Right cardiac atrium (tissue), 5 donors: ENCODE results near the gene RASA2. TPM values are rescaled to one million over a fixed set of nuclear protein-coding genes. Genes with fewer than 3 reads are reported as not detected.

Experiments
- ATAC-seq, 2 donors: fragments of 200-7000 bp; cut with Tn5 transposase; one replicate each; pipeline versions ENCODE4 v1.8.0 to v1.9.1; 2020; ENCODE audit warnings: moderate library complexity in 2 of 2, mild to moderate bottlenecking in 1 of 2
- DNase-seq, 3 donors: peaks; one replicate each; pipeline ENCODE4 v3.0.0-alpha.2; 2020
- H3K27ac ChIP-seq: one replicate; pipeline ENCODE4 v1.5.1; 2013; ENCODE audit warnings: mild to moderate bottlenecking, low read length, control low read depth, moderate library complexity
- H3K27me3 ChIP-seq: one replicate; pipeline ENCODE4 v1.6.1; 2013; ENCODE audit not compliant: control insufficient read depth, insufficient read depth
- H3K4me1 ChIP-seq: one replicate; pipeline ENCODE4 v1.6.1; 2013; ENCODE audit warnings: low read length; ENCODE audit not compliant: control insufficient read depth, insufficient read depth
- H3K4me3 ChIP-seq: one replicate; pipeline ENCODE4 v1.5.1; 2013; ENCODE audit warnings: low read length, control low read depth
- H3K9me3 ChIP-seq: one replicate; pipeline ENCODE4 v1.6.1; 2013; ENCODE audit warnings: low read length; ENCODE audit not compliant: control insufficient read depth
- WGBS: extraction: QIAGEN DNeasy Blood & Tissue Kit; methylation state at CpG from one replicate; pipeline ENCODE4 v1.1.7; 2013; 5-methylcytosine and 5-hydroxymethylcytosine counted together
- intact Hi-C, 4 donors: fragments of 100-400 bp; cut with DNase I; formaldehyde crosslinking; loops; one replicate each; pipeline versions ENCODE4 v1.11.0 to v1.14.0; 2022 to 2023
- polyA plus RNA-seq: library from polyadenylated mRNA; stranded (reverse); fragments of 200-250 nt; gene quantifications from one replicate; pipeline ENCODE4 v1.2.3, GENCODE V29; 2013
- total RNA-seq, 4 donors: library from RNA; stranded (reverse); fragmentation: NEBNext Ultra II Directional; extraction: Animal tissue kit (Norgen Biotek cat#: 25700); gene quantifications; one replicate each; pipeline ENCODE4 v1.2.1, GENCODE V29; 2021
- donor health status: healthy with polysubstance abuse.
- donor health status: DM: no; HTN: yes; CAD: no.
- donor health status: DM: no; HTN: no; CAD: no.
- donor health status: DM: no; HTN: yes; CAD: no; lungs with severe emphysema.
- donor health status: DM: yes; HTN: yes; CAD: no.

Gene RASA2
- total and polyA plus RNA-seq, 5 donors = 2.1 to 6.6 (median 5.8) TPM

GRCh38 chr3:141498598-141499223, 11.9 kb downstream of the RASA2 start:
- no peaks in the 10 kb centered on the region for H3K27me3 ChIP-seq
- peaks cover 7% of the 10 kb centered on the region for H3K4me1 ChIP-seq
- no peak overlapping the region for H3K4me3 ChIP-seq
- 76% methylated on average over 6 of the region's 6 CpGs for WGBS
- peak; percentile 72 for ATAC-seq
- intact Hi-C loops = no loop called here
- DNase-seq = peak in 1 of 3 donors; percentile 56
- no peaks in the 10 kb centered on the region for H3K9me3 ChIP-seq
- no peak overlapping the region for H3K27ac ChIP-seq

- H3K27me3 ChIP-seq = no peaks in the 10 kb centered on the region
- no peaks in the 10 kb centered on the region for H3K9me3 ChIP-seq
- WGBS = 97% methylated on average over 4 of the region's 4 CpGs
- intact Hi-C loops = no loop called here
- peaks cover 7% of the 10 kb centered on the region for H3K4me1 ChIP-seq
- ATAC-seq = no peak
- no peak overlapping the region for H3K4me3 ChIP-seq
- no peak for DNase-seq
- H3K27ac ChIP-seq = no peak overlapping the region
Observed at GRCh38 chr3:141499284-141499683, 12.5 kb downstream of the RASA2 start.

- ATAC-seq (no peak), DNase-seq (no peak)
- intact Hi-C loops = no loop called here
- H3K27ac ChIP-seq = no peak overlapping the region
- no peak overlapping the region for H3K4me3 ChIP-seq
- no peaks in the 10 kb centered on the region for H3K27me3 ChIP-seq
- peaks cover 7% of the 10 kb centered on the region for H3K4me1 ChIP-seq
- no peaks in the 10 kb centered on the region for H3K9me3 ChIP-seq
Observed at GRCh38 chr3:141499965-141500364, 13.1 kb downstream of the RASA2 start.

GRCh38 chr3:141500397-141500796, 13.6 kb downstream of the RASA2 start:
- WGBS = 92% methylated on average over 1 of the region's 1 CpG
- no peak overlapping the region for H3K4me3 ChIP-seq
- ATAC-seq (no peak), DNase-seq (no peak)
- peaks cover 7% of the 10 kb centered on the region for H3K4me1 ChIP-seq
- no peak overlapping the region for H3K27ac ChIP-seq
- no peaks in the 10 kb centered on the region for H3K9me3 ChIP-seq
- H3K27me3 ChIP-seq = no peaks in the 10 kb centered on the region
- intact Hi-C loops = no loop called here

- ATAC-seq = no peak
- H3K9me3 ChIP-seq = no peaks in the 10 kb centered on the region
- 91% methylated on average over 3 of the region's 3 CpGs for WGBS
- no peak overlapping the region for H3K27ac ChIP-seq
- peaks cover 2% of the 10 kb centered on the region for H3K4me1 ChIP-seq
- no peaks in the 10 kb centered on the region for H3K27me3 ChIP-seq
- intact Hi-C loops = no loop called here
- DNase-seq = no peak
- H3K4me3 ChIP-seq = no peak overlapping the region
Observed at GRCh38 chr3:141505166-141505565, 18.3 kb downstream of the RASA2 start.

- DNase-seq (no peak), ATAC-seq (no peak)
- Histone ChIP-seq H3K9me3 (no peaks in the 10 kb centered on the region), H3K4me3 (no peak overlapping the region), H3K27ac (no peak overlapping the region), H3K4me1 (peaks cover 2% of the 10 kb centered on the region), H3K27me3 (no peaks in the 10 kb centered on the region)
- WGBS = 96% methylated on average over 3 of the region's 3 CpGs
- intact Hi-C loops = no loop called here
Observed at GRCh38 chr3:141506071-141506470, 19.2 kb downstream of the RASA2 start.

GRCh38 chr3:141507392-141508066, 20.7 kb downstream of the RASA2 start:
- Histone ChIP-seq H3K27ac (no peak overlapping the region), H3K27me3 (no peaks in the 10 kb centered on the region), H3K4me1 (peaks cover 2% of the 10 kb centered on the region), H3K9me3 (no peaks in the 10 kb centered on the region), H3K4me3 (no peak overlapping the region)
- ATAC-seq = no peak
- WGBS = 84% methylated on average over 3 of the region's 3 CpGs
- intact Hi-C loops = no loop called here
- DNase-seq = no peak

- H3K9me3 ChIP-seq = no peaks in the 10 kb centered on the region
- intact Hi-C loops = no loop called here
- H3K27me3 ChIP-seq = no peaks in the 10 kb centered on the region
- H3K4me3 ChIP-seq = no peak overlapping the region
- ATAC-seq = no peak
- H3K27ac ChIP-seq = no peak overlapping the region
- DNase-seq = no peak
- H3K4me1 ChIP-seq = no peaks in the 10 kb centered on the region
- 91% methylated on average over 3 of the region's 3 CpGs for WGBS
Observed at GRCh38 chr3:141508067-141508436, 21.2 kb downstream of the RASA2 start.

- H3K27ac ChIP-seq = no peak overlapping the region
- WGBS = 83% methylated on average over 4 of the region's 4 CpGs
Observed at GRCh38 chr3:141511361-141511760, 24.5 kb downstream of the RASA2 start.

GRCh38 chr3:141514382-141514781, 27.6 kb downstream of the RASA2 start:
- no peak overlapping the region for H3K4me3 ChIP-seq

More at GRCh38 chr3:141511361-141511760, 24.5 kb downstream of the RASA2 start:
- no peak for DNase-seq
- Histone ChIP-seq H3K4me3 (no peak overlapping the region), H3K27me3 (no peaks in the 10 kb centered on the region), H3K9me3 (no peaks in the 10 kb centered on the region), H3K4me1 (no peaks in the 10 kb centered on the region)
- no peak for ATAC-seq
- intact Hi-C loops = no loop called here

GRCh38 chr3:141519587-141519986, 32.8 kb downstream of the RASA2 start:
- no peak overlapping the region for H3K27ac ChIP-seq
- peaks cover 1% of the 10 kb centered on the region for H3K4me1 ChIP-seq
- intact Hi-C loops = no loop called here
- WGBS = 89% methylated on average over 3 of the region's 3 CpGs
- DNase-seq (no peak), ATAC-seq (no peak)
- H3K27me3 ChIP-seq = no peaks in the 10 kb centered on the region
- H3K9me3 ChIP-seq = no peaks in the 10 kb centered on the region
- no peak overlapping the region for H3K4me3 ChIP-seq

More at GRCh38 chr3:141514382-141514781, 27.6 kb downstream of the RASA2 start:
- H3K27ac ChIP-seq = no peak overlapping the region
- no peaks in the 10 kb centered on the region for H3K4me1 ChIP-seq
- H3K27me3 ChIP-seq = no peaks in the 10 kb centered on the region
- ATAC-seq = no peak
- DNase-seq = no peak
- intact Hi-C loops = no loop called here
- no peaks in the 10 kb centered on the region for H3K9me3 ChIP-seq

- Histone ChIP-seq H3K27me3 (no peaks in the 10 kb centered on the region), H3K27ac (no peak overlapping the region), H3K4me1 (peaks cover 1% of the 10 kb centered on the region), H3K9me3 (no peaks in the 10 kb centered on the region), H3K4me3 (no peak overlapping the region)
- no peak for ATAC-seq
- intact Hi-C loops = no loop called here
- no peak for DNase-seq
Observed at GRCh38 chr3:141521781-141522180, 35.0 kb downstream of the RASA2 start.
